K562 (cell line): Measurements from ENCODE around the gene DNALI1. TPM values are rescaled to one million over a fixed set of nuclear protein-coding genes. Genes with fewer than 3 reads are reported as not detected.

Experiments
- C11orf30 ChIP-seq: fragments of 450-650 bp; IDR thresholded peaks from 2 replicates; pipeline ENCODE4 v1.6.1; 2016; ENCODE audit warnings: low read depth, mild to moderate bottlenecking
- EP400 ChIP-seq: fragments of 450-650 bp; IDR thresholded peaks from 2 replicates; pipeline ENCODE4 v1.6.1; 2017; ENCODE audit warnings: antibody characterized with exemption, mild to moderate bottlenecking, moderate library complexity
- ERF ChIP-seq: fragments of 450-650 bp; formaldehyde crosslinking; IDR thresholded peaks from 2 replicates; pipeline ENCODE4 v1.4.0; 2020; ENCODE audit warnings: mild to moderate bottlenecking, mixed read lengths
- FOSL1 ChIP-seq: fragments of 200-800 bp; sonication (Bioruptor generic); conservative IDR thresholded peaks from 2 replicates; pipeline ENCODE4 v1.6.1; 2016; ENCODE audit warnings: missing genetic modification characterization, missing compliant biosample characterization
- HEY1 ChIP-seq: fragments of 250-450 bp; sonication (Bioruptor Pico); IDR thresholded peaks from 2 replicates; pipeline ENCODE4 v1.5.0; 2020; ENCODE audit warnings: mild to moderate bottlenecking, moderate library complexity, borderline replicate concordance
- JUNB ChIP-seq: fragments of 450-650 bp; formaldehyde crosslinking; conservative IDR thresholded peaks from 2 replicates; pipeline ENCODE4 v1.4.0; 2020; ENCODE audit warnings: mild to moderate bottlenecking
- MYC ChIP-seq, 2 experiments: fragments of 250-450 bp in 1 of 2; sonication (Bioruptor Pico) in 1 of 2; IDR thresholded peaks; 2 replicates each; pipeline versions ENCODE4 v1.5.1 to v1.6.1; 2012 to 2021; ENCODE audit warnings: low read depth in 2 of 2, borderline replicate concordance in 1 of 2, improper control_type of control experiment in 1 of 2, low read length in 1 of 2, mild to moderate bottlenecking in 1 of 2, moderate library complexity in 1 of 2
- NBN ChIP-seq: fragments of 450-650 bp; IDR thresholded peaks from 2 replicates; pipeline ENCODE4 v1.6.1; 2016; ENCODE audit warnings: low read depth, mild to moderate bottlenecking
- PHF20 ChIP-seq: fragments of 450-650 bp; IDR thresholded peaks from 2 replicates; pipeline ENCODE4 v1.6.1; 2018; ENCODE audit not compliant: partially characterized antibody
- PTBP1 ChIP-seq: fragments of 200-400 bp; formaldehyde crosslinking; IDR thresholded peaks from 2 replicates; pipeline ENCODE4 v1.6.1; 2017; ENCODE audit warnings: low read depth, low read length
- SUPT5H ChIP-seq: fragments of 450-650 bp; IDR thresholded peaks from 2 replicates; pipeline ENCODE4 v1.6.1; 2016
- TAF9B ChIP-seq: fragments of 450-650 bp; IDR thresholded peaks from 2 replicates; pipeline ENCODE4 v1.6.1; 2018; ENCODE audit warnings: mild to moderate bottlenecking; ENCODE audit not compliant: partially characterized antibody
- TCF3 ChIP-seq: sonication (generic); formaldehyde crosslinking; IDR thresholded peaks from 2 replicates; pipeline ENCODE4 v1.4.0; 2020; ENCODE audit warnings: mild to moderate bottlenecking, missing genetic modification reagents
- TCF7L2 ChIP-seq: fragments of 150-350 bp; IDR thresholded peaks from 2 replicates; pipeline ENCODE4 v1.6.1; 2016; ENCODE audit warnings: low read depth, mild to moderate bottlenecking, low read length, moderate library complexity
- XRCC5 ChIP-seq: fragments of 200-400 bp; formaldehyde crosslinking; IDR thresholded peaks from 2 replicates; pipeline ENCODE4 v1.6.1; 2017; ENCODE audit warnings: low read depth, mild to moderate bottlenecking, low read length
- ZBTB8A ChIP-seq: fragments of 450-650 bp; IDR thresholded peaks from 2 replicates; pipeline ENCODE4 v1.6.1; 2018; ENCODE audit warnings: mild to moderate bottlenecking, moderate library complexity; ENCODE audit not compliant: partially characterized antibody
- ZNF143 ChIP-seq: sonication (generic); formaldehyde crosslinking; IDR thresholded peaks from 2 replicates; pipeline ENCODE4 v1.9.0; 2022; ENCODE audit warnings: mild to moderate bottlenecking, missing genetic modification reagents
- ZNF324 ChIP-seq: fragments of 250-450 bp; sonication (Bioruptor Pico); IDR thresholded peaks from 2 replicates; pipeline ENCODE4 v1.4.0; 2020; ENCODE audit warnings: mild to moderate bottlenecking
- ZNF583 ChIP-seq: fragments of 250-450 bp; sonication (Bioruptor Pico); IDR thresholded peaks from 2 replicates; pipeline ENCODE4 v1.4.0; 2020
- ZNF830 ChIP-seq: fragments of 250-450 bp; sonication (Bioruptor Pico); IDR thresholded peaks from 2 replicates; pipeline ENCODE4 v1.5.0; 2021; ENCODE audit warnings: mild to moderate bottlenecking
- ZSCAN32 ChIP-seq: fragments of 450-650 bp; formaldehyde crosslinking; IDR thresholded peaks from 2 replicates; pipeline ENCODE4 v1.4.0; 2020; ENCODE audit warnings: mild to moderate bottlenecking, moderate library complexity
- polyA plus RNA-seq, 8 experiments: library from polyadenylated mRNA; depleted of rRNA in 4 of 8; stranded (reverse) in 5 of 8; unstranded in 3 of 8; fragments of >200 nt; fragmentation: Nextera tagmentation in 2 of 8; fragmentation: Illumina TruSeq in 1 of 8; extraction: Ambion mirVana in 2 of 8; extraction: Trizol in 1 of 8; gene quantifications; 2 replicates each; pipeline versions ENCODE4 v1.2.1 to v1.2.3, GENCODE V29; 2011 to 2014; ENCODE audit warnings: inconsistent platforms in 1 of 8, missing spikeins in 1 of 8
- total RNA-seq, 7 experiments: library from RNA; depleted of rRNA in 6 of 7; stranded (reverse); fragments of >200 nt in 6 of 7; fragmentation: Illumina TruSeq in 2 of 7; extraction: Trizol in 2 of 7; gene quantifications; 2 replicates each; pipeline versions ENCODE4 v1.2.1 to v1.2.3, GENCODE V29; 2011 to 2021; ENCODE audit warnings: low replicate concordance in 1 of 7
- TF ChIP-seq, protein P1 (sequence below): fragments of 450-650 bp; IDR thresholded peaks from 2 replicates; pipeline ENCODE4 v1.6.1; 2016; ENCODE audit warnings: low read depth

Gene DNALI1
- total and polyA plus RNA-seq, 9 of the 15 experiments (the other 6 are each of a cell fraction or from before 2014, with no cell fraction given) = 0.87 to 5.6 (median 1.2) TPM

- TF ChIP-seq, protein P1, sequence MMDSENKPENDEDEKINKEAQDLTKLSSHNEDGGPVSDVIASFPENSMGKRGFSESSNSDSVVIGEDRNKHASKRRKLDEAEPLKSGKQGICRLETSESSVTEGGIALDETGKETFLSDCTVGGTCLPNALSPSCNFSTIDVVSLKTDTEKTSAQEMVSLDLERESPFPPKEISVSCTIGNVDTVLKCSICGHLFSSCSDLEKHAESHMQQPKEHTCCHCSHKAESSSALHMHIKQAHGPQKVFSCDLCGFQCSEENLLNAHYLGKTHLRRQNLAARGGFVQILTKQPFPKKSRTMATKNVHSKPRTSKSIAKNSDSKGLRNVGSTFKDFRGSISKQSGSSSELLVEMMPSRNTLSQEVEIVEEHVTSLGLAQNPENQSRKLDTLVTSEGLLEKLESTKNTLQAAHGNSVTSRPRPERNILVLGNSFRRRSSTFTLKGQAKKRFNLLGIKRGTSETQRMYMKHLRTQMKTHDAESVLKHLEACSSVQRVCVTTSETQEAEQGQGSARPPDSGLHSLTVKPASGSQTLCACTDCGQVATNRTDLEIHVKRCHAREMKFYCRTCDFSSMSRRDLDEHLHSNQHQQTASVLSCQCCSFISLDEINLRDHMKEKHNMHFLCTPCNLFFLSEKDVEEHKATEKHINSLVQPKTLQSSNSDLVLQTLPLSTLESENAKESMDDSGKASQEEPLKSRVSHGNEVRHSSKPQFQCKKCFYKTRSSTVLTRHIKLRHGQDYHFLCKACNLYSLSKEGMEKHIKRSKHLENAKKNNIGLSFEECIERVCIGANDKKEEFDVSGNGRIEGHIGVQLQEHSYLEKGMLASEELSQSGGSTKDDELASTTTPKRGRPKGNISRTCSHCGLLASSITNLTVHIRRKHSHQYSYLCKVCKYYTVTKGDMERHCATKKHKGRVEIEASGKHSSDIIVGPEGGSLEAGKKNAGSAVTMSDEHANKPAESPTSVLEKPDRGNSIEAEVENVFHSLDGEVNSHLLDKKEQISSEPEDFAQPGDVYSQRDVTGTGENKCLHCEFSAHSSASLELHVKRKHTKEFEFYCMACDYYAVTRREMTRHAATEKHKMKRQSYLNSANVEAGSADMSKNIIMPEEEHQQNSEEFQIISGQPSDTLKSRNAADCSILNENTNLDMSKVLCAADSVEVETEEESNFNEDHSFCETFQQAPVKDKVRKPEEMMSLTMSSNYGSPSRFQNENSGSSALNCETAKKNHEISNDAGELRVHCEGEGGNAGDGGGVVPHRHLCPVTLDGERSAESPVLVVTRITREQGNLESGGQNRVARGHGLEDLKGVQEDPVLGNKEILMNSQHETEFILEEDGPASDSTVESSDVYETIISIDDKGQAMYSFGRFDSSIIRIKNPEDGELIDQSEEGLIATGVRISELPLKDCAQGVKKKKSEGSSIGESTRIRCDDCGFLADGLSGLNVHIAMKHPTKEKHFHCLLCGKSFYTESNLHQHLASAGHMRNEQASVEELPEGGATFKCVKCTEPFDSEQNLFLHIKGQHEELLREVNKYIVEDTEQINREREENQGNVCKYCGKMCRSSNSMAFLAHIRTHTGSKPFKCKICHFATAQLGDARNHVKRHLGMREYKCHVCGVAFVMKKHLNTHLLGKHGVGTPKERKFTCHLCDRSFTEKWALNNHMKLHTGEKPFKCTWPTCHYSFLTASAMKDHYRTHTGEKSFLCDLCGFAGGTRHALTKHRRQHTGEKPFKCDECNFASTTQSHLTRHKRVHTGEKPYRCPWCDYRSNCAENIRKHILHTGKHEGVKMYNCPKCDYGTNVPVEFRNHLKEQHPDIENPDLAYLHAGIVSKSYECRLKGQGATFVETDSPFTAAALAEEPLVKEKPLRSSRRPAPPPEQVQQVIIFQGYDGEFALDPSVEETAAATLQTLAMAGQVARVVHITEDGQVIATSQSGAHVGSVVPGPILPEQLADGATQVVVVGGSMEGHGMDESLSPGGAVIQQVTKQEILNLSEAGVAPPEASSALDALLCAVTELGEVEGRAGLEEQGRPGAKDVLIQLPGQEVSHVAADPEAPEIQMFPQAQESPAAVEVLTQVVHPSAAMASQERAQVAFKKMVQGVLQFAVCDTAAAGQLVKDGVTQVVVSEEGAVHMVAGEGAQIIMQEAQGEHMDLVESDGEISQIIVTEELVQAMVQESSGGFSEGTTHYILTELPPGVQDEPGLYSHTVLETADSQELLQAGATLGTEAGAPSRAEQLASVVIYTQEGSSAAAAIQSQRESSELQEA = peak; percentile 41; the same call in 1 of the 2 replicates
- TF ChIP-seq C11orf30 (peak; percentile 96), TCF7L2 (peak; percentile 58; the same call in 1 of the 2 replicates), TCF3 (0 out of 2 replicates have a peak, but pooled peaks have one; percentile 7), ZNF583 (no peak), HEY1 (CRISPR knock-in tag) (no peak), ZNF324 (CRISPR knock-in tag) (no peak), EP400 (peak; percentile 93), ZNF830 (CRISPR knock-in tag) (no peak), TAF9B (no peak), MYC (IDR thresholded peaks at IDR 0.05; ENCODE audit: low read depth, low read length) (peak; percentile 81), MYC (CRISPR knock-in tag; IDR thresholded peaks at IDR 0.05; ENCODE audit: borderline replicate concordance, low read depth) (no peak), JUNB (no peak), ZNF143 (peak; percentile 86), ERF (CRISPR knock-in tag) (0 out of 2 replicates have a peak, but pooled peaks have one; percentile 39), SUPT5H (peak; percentile 93), XRCC5 (no peak), FOSL1 (tag) (0 out of 2 replicates have a peak, but pooled peaks have one; percentile 55), ZSCAN32 (CRISPR knock-in tag) (no peak), PHF20 (peak; percentile 97), NBN (peak; percentile 81), PTBP1 (0 out of 2 replicates have a peak, but pooled peaks have one; percentile 29), ZBTB8A (no peak)
These were observed 2.6 kb upstream of the DNALI1 start, which contains the start of gene SNIP1 (continued) for GRCh38 chr1:37553927-37554808.
